ENCODE measurements around the gene ZFHX3.

DNA sequence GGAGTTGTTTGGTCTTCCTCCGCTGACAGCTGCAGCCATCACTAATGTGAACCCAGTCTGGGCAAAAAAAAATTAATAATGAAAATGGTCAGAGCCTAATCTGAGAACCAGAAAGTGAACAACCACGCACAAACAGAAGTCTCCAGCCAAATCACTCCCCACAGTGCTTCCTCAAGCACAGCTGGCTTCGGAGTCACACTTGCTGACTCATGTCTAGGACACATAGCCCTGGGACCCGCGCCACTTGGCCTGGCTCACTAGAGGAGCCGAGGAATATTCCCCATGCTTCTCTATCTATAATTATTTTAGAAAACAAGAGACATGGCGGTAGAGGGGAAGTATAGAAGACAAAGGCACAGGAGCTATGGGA, 109.1 kb downstream of the ZFHX3 start:
- no peak for TF ChIP-seq RAD21 (IDR thresholded peaks at IDR 0.05; ENCODE audit: low read depth)
- TF ChIP-seq FOXM1 (IDR thresholded peaks at IDR 0.05; ENCODE audit: borderline replicate concordance, low read depth): no peak
- TF ChIP-seq, protein P1, sequence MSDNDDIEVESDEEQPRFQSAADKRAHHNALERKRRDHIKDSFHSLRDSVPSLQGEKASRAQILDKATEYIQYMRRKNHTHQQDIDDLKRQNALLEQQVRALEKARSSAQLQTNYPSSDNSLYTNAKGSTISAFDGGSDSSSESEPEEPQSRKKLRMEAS (IDR thresholded peaks at IDR 0.05): no peak
